HG02884 (cell line): ENCODE results near the gene TMEM231.
"Not testable (repeated sequence)": the region's sequence is repeated elsewhere in the genome, so short reads cannot be mapped to it uniquely, and the experiment has no call there.

Experiments
- ATAC-seq: cut with Tn5 transposase; IDR thresholded peaks from one replicate; pipeline ENCODE4 v1.9.1; 2021; ENCODE audit warnings: mild to moderate bottlenecking, moderate library complexity; ENCODE audit not compliant: unreplicated experiment

TMEM231 gene

GRCh38 chr16:75534560-75535205 is 21.4 kb downstream of the TMEM231 start:
- no peak for ATAC-seq

GRCh38 chr16:75532791-75533190 is 23.3 kb downstream of the TMEM231 start:
- ATAC-seq, result no peak

GRCh38 chr16:75532142-75532765 is 23.8 kb downstream of the TMEM231 start:
- ATAC-seq, result no peak

GRCh38 chr16:75529959-75530358 is 26.1 kb downstream of the TMEM231 start:
- no peak for ATAC-seq

- no peak for ATAC-seq
Observed at GRCh38 chr16:75529056-75529905, 26.8 kb downstream of the TMEM231 start.

GRCh38 chr16:75527825-75528299 is 28.2 kb downstream of the TMEM231 start:
- ATAC-seq, result no peak

GRCh38 chr16:75526032-75526790 is 29.8 kb downstream of the TMEM231 start:
- ATAC-seq, result no peak

GRCh38 chr16:75519175-75519574 is 36.9 kb downstream of the TMEM231 start:
- no peak for ATAC-seq

- ATAC-seq, result peak; percentile 17
Observed at GRCh38 chr16:75516189-75516966, 39.7 kb downstream of the TMEM231 start.

- ATAC-seq, result no peak
Observed at GRCh38 chr16:75514296-75514695, 41.8 kb downstream of the TMEM231 start.

GRCh38 chr16:75506574-75506973 is 49.5 kb downstream of the TMEM231 start:
- ATAC-seq, result no peak

- no peak for ATAC-seq
Observed at GRCh38 chr16:75506107-75506506, 49.9 kb downstream of the TMEM231 start.

- no peak for ATAC-seq
Observed at GRCh38 chr16:75503801-75504200, 52.3 kb downstream of the TMEM231 start.

- ATAC-seq, result no peak
Observed at GRCh38 chr16:75502916-75503605, 53.0 kb downstream of the TMEM231 start.

- ATAC-seq, result not testable (repeated sequence)
Observed at GRCh38 chr16:75501820-75502219, 54.2 kb downstream of the TMEM231 start.

GRCh38 chr16:75501359-75501758 is 54.7 kb downstream of the TMEM231 start:
- no peak for ATAC-seq

- ATAC-seq, result not testable (repeated sequence)
Observed at GRCh38 chr16:75498605-75499322, 57.3 kb downstream of the TMEM231 start.

- ATAC-seq, result no peak
Observed at GRCh38 chr16:75497558-75497957, 58.5 kb downstream of the TMEM231 start.
